HG03039 (cell line): ENCODE results near the gene ZNF582.

Experiments
- ATAC-seq: cut with Tn5 transposase; IDR thresholded peaks from one replicate; pipeline ENCODE4 v1.9.1; 2021; ENCODE audit warnings: mild to moderate bottlenecking, moderate library complexity; ENCODE audit not compliant: unreplicated experiment

Gene ZNF582

DNA sequence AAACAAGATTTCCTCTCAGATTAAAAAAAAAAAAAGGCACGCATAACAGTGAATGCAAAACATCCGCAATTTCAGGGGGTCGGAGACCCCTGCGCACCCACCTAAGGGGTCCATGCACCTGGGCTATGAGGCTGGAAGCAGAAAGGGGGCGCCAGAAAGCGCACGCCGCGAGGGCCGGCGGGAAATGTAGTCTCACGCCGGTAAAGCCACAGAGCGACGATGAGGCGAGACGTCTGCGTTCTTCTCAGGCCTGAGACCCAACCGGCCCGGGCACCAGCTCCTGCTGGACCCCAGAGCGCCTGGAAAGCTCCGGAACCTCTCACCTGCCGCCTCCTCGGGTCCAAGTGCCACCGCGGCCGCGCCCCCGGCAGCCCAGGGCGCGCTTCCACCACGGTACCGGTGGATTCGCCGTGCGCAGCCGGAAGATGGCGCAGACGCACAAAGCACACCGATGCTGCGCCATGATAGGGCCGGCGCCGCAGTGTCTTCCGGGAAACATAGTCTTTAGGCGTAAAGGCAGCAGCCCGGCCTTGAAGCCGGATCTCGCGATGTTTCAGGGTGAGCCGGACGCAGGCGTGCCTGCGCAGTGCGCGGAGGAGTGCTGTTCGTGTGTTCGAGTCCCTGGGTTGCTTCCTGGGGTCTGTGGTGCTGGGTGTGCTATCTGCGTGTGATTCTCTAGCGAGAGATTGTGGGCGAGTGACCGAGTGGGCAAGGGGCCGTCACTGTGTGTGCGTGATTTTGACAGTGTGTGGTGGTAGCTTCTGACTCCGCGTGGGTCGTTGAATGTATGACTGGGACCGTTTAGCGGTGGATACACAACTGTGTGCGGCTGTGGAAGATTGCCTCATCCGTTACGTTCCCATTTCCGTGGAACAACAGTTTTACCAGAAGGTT is at the start of gene ZNF582:
Gene ZNF582, minus strand, starts transcription at position 416 of the 894 bp plus-strand sequence. CDS start 1,782 bp downstream, outside the sequence.
- ATAC-seq = peak; percentile 87

GRCh38 chr19:56441206-56441792 is 48.0 kb upstream of the ZNF582 start:
- no peak for ATAC-seq

DNA sequence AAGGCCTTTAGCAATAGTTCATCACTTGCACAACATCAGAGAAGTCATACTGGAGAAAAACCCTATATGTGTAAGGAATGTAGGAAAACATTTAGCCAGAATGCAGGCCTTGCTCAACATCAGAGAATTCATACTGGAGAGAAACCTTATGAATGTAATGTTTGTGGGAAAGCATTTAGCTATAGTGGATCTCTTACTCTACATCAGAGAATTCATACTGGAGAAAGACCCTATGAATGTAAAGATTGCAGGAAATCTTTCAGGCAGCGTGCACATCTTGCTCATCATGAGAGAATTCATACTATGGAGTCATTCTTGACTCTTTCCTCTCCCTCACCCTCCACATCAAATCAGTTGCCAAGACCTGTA is 30.6 kb upstream of the ZNF582 start:
- no peak for ATAC-seq

DNA sequence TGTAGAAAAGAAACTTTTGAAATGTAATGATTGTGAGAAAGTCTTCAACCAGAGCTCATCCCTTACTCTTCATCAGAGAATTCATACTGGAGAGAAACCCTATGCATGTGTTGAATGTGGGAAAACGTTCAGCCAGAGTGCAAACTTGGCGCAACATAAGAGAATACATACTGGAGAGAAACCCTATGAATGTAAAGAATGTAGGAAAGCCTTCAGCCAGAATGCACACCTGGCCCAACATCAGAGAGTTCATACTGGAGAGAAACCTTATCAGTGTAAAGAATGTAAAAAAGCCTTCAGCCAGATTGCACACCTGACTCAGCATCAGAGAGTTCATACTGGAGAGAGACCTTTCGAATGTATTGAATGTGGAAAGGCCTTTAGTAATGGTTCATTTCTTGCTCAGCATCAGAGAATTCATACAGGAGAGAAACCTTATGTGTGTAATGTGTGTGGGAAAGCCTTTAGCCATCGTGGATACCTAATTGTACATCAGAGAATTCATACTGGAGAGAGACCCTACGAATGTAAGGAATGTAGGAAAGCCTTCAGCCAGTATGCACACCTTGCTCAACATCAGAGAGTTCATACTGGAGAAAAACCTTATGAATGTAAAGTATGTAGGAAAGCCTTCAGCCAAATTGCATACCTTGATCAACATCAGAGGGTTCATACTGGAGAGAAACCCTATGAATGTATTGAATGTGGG is 30.1 kb upstream of the ZNF582 start:
- ATAC-seq = no peak

GRCh38 chr19:56405062-56405461 is 11.7 kb upstream of the ZNF582 start:
- no peak for ATAC-seq

DNA sequence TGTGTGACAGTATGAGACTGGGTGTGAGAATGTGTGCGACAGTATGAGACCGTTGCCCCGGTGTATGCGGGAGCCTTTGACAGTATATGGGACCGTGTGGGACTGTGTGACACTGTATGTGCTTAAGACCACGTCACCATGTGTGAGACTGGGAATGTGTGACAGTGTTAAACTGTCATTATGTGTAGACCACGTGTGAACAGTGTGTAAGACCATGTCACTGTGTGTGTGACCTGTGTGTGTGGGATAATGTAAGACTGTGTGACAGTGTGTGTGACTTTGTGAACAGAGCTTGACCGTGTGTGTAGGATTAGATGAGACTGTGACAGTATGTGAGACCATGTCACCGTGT is 11.3 kb upstream of the ZNF582 start:
- no peak for ATAC-seq

GRCh38 chr19:56403764-56404704 is 10.7 kb upstream of the ZNF582 start, which contains the start of gene ZNF583:
Gene ZNF583, plus strand, starts transcription at chr19:56404332. Its CDS starts 2,783 bp downstream, at chr19:56407115.
- peak; percentile 83 for ATAC-seq

- no peak for ATAC-seq
These were observed 9.9 kb upstream of the ZNF582 start for GRCh38 chr19:56403261-56403660.

DNA sequence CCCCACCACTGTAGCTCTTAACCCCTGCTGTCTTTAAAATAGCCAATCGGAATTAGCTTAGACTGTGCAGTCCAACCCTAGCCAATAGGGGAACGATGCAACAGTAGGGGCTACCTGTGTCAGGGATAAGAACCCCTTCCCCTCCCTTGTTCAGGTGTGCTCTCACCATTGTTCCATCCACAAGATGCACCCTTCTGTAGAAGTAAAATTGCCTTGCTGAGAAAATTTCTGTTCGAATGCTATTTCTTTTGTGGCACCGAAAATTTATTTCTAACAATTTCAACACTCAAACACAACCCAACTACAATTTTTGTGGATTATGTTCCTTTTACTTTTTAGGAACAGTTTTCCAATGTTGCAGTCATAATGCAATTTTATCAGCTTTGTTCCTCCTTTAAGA is 7.2 kb upstream of the ZNF582 start:
- ATAC-seq = no peak

- no peak for ATAC-seq
These were observed 5.5 kb upstream of the ZNF582 start for GRCh38 chr19:56398809-56399208.

DNA sequence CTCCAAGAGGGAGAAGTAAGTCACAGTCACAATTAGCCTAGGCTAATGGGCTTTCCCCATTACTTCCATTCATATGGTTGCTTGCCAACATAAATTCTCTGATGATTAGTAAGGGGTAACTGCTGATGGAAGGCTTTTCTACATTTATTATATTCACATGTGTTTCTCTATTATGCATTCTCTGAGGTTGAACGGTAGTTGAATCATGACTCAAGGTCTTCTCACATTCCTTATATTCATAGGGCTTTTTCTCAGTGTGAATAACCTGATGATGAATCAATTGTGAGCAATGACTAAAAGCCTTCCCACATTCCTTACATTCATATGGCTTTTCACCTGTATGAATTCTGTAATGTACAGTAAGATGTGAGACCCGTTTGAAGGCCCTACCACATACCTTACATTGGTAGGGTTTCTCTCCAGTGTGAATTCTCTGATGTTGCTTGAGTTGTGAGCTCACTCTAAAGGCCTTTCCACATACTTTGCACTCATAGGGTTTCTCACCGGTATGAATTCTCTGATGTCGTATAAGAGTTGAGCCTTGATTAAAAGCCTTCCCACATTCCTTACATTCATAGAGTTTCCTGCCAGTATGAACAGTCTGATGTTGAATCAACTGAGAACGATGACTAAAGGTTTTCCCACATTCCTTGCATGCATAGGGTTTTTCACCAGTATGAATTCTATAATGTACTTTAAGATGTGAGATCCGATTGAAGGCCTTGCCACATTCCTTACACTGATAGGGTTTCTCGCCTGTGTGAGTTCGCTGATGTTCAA is 9.3 kb downstream of the ZNF582 start:
- ATAC-seq = no peak

GRCh38 chr19:56377105-56377924 is 16.0 kb downstream of the ZNF582 start:
- no peak for ATAC-seq

- ATAC-seq = no peak
These were observed 21.1 kb downstream of the ZNF582 start for GRCh38 chr19:56372281-56372680.

- no peak for ATAC-seq
These were observed 23.3 kb downstream of the ZNF582 start for GRCh38 chr19:56369886-56370676.

GRCh38 chr19:56367829-56368711 is 25.3 kb downstream of the ZNF582 start:
- peak; percentile 70 for ATAC-seq

DNA sequence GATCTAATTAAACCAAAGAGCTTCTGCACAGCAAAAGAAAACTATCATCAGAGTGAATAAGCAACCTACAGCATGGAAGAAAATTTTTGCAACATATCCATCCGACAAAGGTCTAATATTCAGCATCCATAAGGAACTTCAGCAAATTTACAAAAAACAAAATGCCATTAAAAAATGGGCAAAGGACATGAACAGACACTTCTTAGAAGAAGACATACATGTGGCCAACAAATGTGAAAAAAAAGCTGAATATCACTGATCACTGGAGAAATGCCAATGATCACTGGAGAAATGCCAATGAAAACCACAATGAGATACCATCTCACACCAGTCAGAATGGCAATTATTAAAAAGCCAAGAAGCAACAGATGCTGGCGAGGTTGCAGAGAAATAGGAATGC is 32.5 kb downstream of the ZNF582 start:
- no peak for ATAC-seq

GRCh38 chr19:56356944-56357343 is 36.4 kb downstream of the ZNF582 start:
- ATAC-seq = no peak
